Measurements from ENCODE around the gene RNASEH1. TPM values are rescaled to one million over a fixed set of nuclear protein-coding genes. Genes with fewer than 3 reads are reported as not detected.

The RNASEH1 gene
- total and polyA plus RNA-seq, 2 of the 8 experiments (the other 6 are each of a cell fraction or from before 2014, with no cell fraction given): 11.7 to 42.7 TPM

DNA sequence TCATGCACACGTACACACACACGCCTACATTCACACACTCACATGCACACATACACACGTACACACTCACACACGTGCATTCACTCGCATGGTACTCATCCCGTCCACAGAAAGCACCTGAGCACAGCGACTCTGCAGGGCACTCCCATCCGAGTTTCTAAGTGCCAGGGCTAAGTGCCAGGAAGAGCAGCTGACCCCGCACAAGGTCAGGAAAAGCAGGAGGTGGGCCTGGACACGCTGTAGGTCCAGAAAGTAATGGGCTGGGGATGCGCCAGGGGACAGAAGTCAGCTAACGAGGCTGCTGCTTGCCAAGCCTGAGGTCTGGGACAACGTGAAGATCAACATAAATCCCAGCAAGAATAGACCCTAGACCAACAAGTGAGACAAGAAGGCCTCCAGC is 54.6 kb downstream of the RNASEH1 start:
- Histone ChIP-seq H2BK120ac (replicated peaks; ENCODE audit: low read depth, low read length) (no peak overlapping the region), H3K4me2 (ENCODE audit: insufficient read depth in 1 of 2, low read depth in 2 of 2, low read length in 2 of 2) (no peak overlapping the region), H2BK5ac (ENCODE audit: low read depth, low read length) (no peak overlapping the region), H3K4me1 (replicated peaks in 1 of 4; ENCODE audit: control insufficient read depth in 3 of 4, insufficient read depth in 4 of 4, low read length in 3 of 4) (no peaks in the 10 kb centered on the region), H4K20me1 (replicated peaks in 1 of 2; ENCODE audit: control insufficient read depth in 1 of 2, insufficient read depth in 2 of 2, low read length in 2 of 2) (peaks cover 0 to 2% of the 10 kb centered on the region in 2 experiments), H4K5ac (ENCODE audit: insufficient read length, low read depth, low read length) (no peak overlapping the region), H3K23me2 (ENCODE audit: low read depth, low read length) (peaks cover 2% of the 10 kb centered on the region; the same call in 1 of the 2 replicates), H3K9me3 (ENCODE audit: insufficient read depth in 2 of 2, low read depth in 1 of 2, low read length in 1 of 2) (no peaks in the 10 kb centered on the region), H3K4me3 (ENCODE audit: extremely low read depth in 1 of 4, insufficient read depth in 2 of 4, low read depth in 3 of 4, low read length in 4 of 4) (no peak overlapping the region), H3K18ac (ENCODE audit: extremely low read depth, low read length) (no peak overlapping the region), H4K8ac (ENCODE audit: extremely low read depth, insufficient read depth, low read length) (no peak overlapping the region), H3K56ac (replicated peaks; ENCODE audit: insufficient read length, low read depth, low read length) (no peak overlapping the region), H3K14ac (ENCODE audit: insufficient read length) (no peak overlapping the region), H3K79me1 (ENCODE audit: low read depth, low read length) (no peaks in the 10 kb centered on the region; the same call in 1 of the 2 replicates), H2BK12ac (ENCODE audit: low read depth, low read length) (no peak overlapping the region), H3K36me3 (ENCODE audit: control insufficient read depth in 2 of 4, insufficient read depth in 4 of 4, low read length in 3 of 4) (peaks cover 2 to 10% (median 3%) of the 10 kb centered on the region in 4 experiments; a peak in 3 of 8 replicates), H3K9ac (replicated peaks in 1 of 4; ENCODE audit: extremely low read depth in 1 of 4, low read depth in 3 of 4, low read length in 3 of 4) (no peak overlapping the region), H3K23ac (ENCODE audit: insufficient read length) (no peak overlapping the region), H4K91ac (replicated peaks; ENCODE audit: insufficient read length, low read length) (no peak overlapping the region), H2AK5ac (ENCODE audit: low read depth, low read length) (no peak overlapping the region), H2AFZ (ENCODE audit: low read length) (no peak overlapping the region), H3K27me3 (replicated peaks in 1 of 4; ENCODE audit: control insufficient read depth in 3 of 4, extremely low read depth in 1 of 4, insufficient read depth in 3 of 4, low read length in 3 of 4) (no peaks in the 10 kb centered on the region), H2BK15ac (ENCODE audit: low read length) (no peak overlapping the region), H3K4ac (replicated peaks; ENCODE audit: insufficient read length, low read depth, low read length) (no peak overlapping the region), H3K79me2 (ENCODE audit: control insufficient read depth in 1 of 2, insufficient read depth in 2 of 2, low read length in 2 of 2) (no peaks in the 10 kb centered on the region; a peak in 1 of 4 replicates), H3K27ac (ENCODE audit: low read depth, low read length) (no peak overlapping the region), H2BK20ac (ENCODE audit: low read length) (no peak overlapping the region)
- WGBS, 2 experiments (ENCODE audit: extremely low coverage in 1 of 2, insufficient coverage in 1 of 2, insufficient read length in 1 of 2, insufficient replicate concordance in 2 of 2, low coverage in 1 of 2, low lambda C conversion rate in 2 of 2, missing lambda C conversion rate in 1 of 2): 89% methylated on average over 13 of the region's 13 CpGs; no CpG with 5 or more reads in 1 of the 2 experiments
- POLR2A ChIA-PET (ENCODE audit: partially characterized antibody): interaction anchor here (1.1 to 3.3 kb wide), 2 partner anchors 10 to 14 kb away, joined by 3 to 9 read pairs; no protein-coding TSS in a partner anchor
- TF ChIP-seq, protein P1, sequence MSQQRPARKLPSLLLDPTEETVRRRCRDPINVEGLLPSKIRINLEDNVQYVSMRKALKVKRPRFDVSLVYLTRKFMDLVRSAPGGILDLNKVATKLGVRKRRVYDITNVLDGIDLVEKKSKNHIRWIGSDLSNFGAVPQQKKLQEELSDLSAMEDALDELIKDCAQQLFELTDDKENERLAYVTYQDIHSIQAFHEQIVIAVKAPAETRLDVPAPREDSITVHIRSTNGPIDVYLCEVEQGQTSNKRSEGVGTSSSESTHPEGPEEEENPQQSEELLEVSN (IDR thresholded peaks at IDR 0.05): no peak
- TF ChIP-seq SIRT6 (IDR thresholded peaks at IDR 0.05; ENCODE audit: low read length): no peak
- no peak for TF ChIP-seq JUN (IDR thresholded peaks at IDR 0.05; ENCODE audit: low read depth, low read length)
- no peak for TF ChIP-seq JUND (IDR thresholded peaks at IDR 0.05; ENCODE audit: low read length)
- no peak for FAIRE-seq
- DNase-seq (ENCODE audit: low read depth in 1 of 2, low spot score in 2 of 2): no peak
- CTCF ChIA-PET (ENCODE audit: partially characterized antibody): no interaction called here

Data from H1 (cell line).